HG02840 (cell line): Measurements from ENCODE around the gene B3GNT3.
"Not testable (repeated sequence)": the region's sequence is repeated elsewhere in the genome, so short reads cannot be mapped to it uniquely, and the experiment has no call there.

Source experiments
- ATAC-seq: cut with Tn5 transposase; IDR thresholded peaks from one replicate; pipeline ENCODE4 v1.9.1; 2021; ENCODE audit warnings: mild to moderate bottlenecking, moderate library complexity, moderate number of reproducible peaks; ENCODE audit not compliant: unreplicated experiment, low FRiP score

The B3GNT3 gene

GRCh38 chr19:17766543-17767131 lies 28.3 kb upstream of the B3GNT3 start:
- no peak for ATAC-seq

- no peak for ATAC-seq
These were observed 27.4 kb upstream of the B3GNT3 start for GRCh38 chr19:17767559-17767958.

GRCh38 chr19:17770613-17771012 lies 24.3 kb upstream of the B3GNT3 start:
- ATAC-seq, result no peak

GRCh38 chr19:17772172-17772571 lies 22.8 kb upstream of the B3GNT3 start:
- ATAC-seq, result no peak

- ATAC-seq, result no peak
These were observed 19.6 kb upstream of the B3GNT3 start for GRCh38 chr19:17775245-17775927.

- ATAC-seq, result peak; percentile 76
These were observed 18.7 kb upstream of the B3GNT3 start for GRCh38 chr19:17775991-17776803.

- not testable (repeated sequence) for ATAC-seq
These were observed 17.1 kb upstream of the B3GNT3 start for GRCh38 chr19:17777840-17778239.

- ATAC-seq, result no peak
These were observed 16.5 kb upstream of the B3GNT3 start for GRCh38 chr19:17778251-17778967.

GRCh38 chr19:17778968-17779929 lies 15.7 kb upstream of the B3GNT3 start:
- ATAC-seq, result no peak

- ATAC-seq, result no peak
These were observed 14.2 kb upstream of the B3GNT3 start for GRCh38 chr19:17780781-17781180.

GRCh38 chr19:17783721-17784120 lies 11.2 kb upstream of the B3GNT3 start:
- not testable (repeated sequence) for ATAC-seq

GRCh38 chr19:17784201-17785008 lies 10.5 kb upstream of the B3GNT3 start:
- ATAC-seq, result no peak

GRCh38 chr19:17787274-17787913 lies 7.5 kb upstream of the B3GNT3 start:
- no peak for ATAC-seq

GRCh38 chr19:17788632-17789031 lies 6.3 kb upstream of the B3GNT3 start:
- ATAC-seq, result no peak

- no peak for ATAC-seq
These were observed 4.7 kb upstream of the B3GNT3 start for GRCh38 chr19:17790059-17790780.

- ATAC-seq, result no peak
These were observed 567 bp upstream of the B3GNT3 start for GRCh38 chr19:17794412-17794730.

GRCh38 chr19:17795495-17795856 lies 538 bp downstream of the B3GNT3 start:
- no peak for ATAC-seq
